NCI-H146 treated with DMSO at 0.1 percent for 48 hours (cell line): ENCODE data around the gene UNC5B.
A peak's percentile ranks its signal among the peaks of the same experiment; 100 is the strongest.

Experiments used
- DNase-seq: peaks from one replicate; lab custom pipeline; 2025; ENCODE audit not compliant: unreplicated experiment; lab: John Stamatoyannopoulos, UW

UNC5B gene

DNA sequence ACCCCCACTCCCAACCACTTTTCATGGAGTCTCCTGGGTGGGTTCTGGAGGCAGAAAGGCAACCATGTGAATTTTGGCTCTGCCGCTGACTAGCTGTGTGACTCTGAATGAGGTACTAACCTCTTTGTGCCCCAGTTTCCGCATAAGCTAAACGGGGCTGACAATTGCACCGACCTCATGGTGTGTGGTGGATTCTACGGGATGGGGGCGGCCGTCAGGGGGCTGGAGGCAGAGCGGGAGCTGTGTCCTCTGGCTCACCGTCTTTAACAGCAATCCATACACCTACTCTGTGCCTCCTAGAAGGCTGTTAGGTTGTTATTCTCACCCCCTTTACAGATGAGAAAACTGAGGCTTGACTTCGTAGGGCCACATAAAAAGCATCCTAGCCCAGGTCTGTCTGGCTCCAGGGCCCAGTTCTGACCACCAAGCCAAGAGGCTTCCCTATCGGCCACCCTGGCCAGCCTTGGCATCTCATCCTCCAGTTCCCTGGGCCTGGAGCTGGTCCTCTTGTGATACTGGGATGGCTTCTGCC is 102.4 kb downstream of the UNC5B start:
- no peak for DNase-seq

DNA sequence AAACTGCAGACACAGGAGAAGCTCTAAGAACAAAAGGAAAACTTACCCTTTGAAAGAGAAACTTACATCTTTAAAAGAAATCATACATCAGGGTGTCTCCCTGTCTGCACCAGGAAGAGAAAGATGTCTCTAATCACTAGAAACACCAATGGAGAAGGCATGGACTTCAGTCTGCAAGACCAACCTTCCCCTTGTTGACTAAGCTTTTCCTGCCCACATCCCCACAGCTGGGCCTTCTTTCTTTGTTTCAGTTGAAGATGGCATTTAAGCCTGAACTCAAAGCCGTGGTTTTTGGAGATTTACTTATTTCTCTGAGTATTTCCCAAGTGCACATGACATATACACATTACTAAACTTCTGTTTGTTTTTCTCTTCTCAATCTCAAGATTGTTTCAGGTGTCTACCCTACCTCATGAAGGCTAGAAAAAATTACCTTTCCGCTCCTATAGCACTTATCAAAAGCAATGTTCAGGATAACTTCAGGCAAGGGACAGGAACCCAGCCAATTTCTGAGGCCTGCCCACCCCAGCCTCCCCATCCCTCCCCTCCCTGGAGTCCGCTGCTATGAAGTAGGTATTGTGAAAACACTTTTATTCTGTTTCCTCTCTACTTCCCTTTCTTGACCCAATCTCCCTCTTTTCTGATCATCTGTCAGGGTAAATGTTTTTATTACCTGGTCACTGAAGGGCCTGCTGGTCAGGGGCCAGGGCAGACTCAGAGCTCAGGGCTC is 103.9 kb downstream of the UNC5B start:
- DNase-seq, result no peak

DNA sequence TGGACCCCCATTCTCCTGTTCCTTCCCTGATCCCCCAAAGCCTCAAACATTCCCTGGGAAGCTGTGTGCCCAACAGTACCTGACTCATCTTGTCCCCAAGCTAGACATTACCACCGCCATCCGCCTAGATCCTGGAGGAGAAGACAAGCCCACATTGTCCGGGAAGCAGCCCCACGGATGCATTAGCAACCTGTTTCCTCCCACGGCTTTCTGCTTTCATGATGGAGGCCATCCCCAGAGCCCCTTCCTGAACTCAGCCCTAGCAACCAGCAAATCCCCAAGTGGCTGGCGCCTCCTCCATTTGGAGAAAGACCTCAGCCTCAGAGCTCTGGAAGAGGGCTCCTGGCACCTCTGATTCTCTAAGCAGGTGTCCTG is 104.4 kb downstream of the UNC5B start:
- DNase-seq, result no peak

DNA sequence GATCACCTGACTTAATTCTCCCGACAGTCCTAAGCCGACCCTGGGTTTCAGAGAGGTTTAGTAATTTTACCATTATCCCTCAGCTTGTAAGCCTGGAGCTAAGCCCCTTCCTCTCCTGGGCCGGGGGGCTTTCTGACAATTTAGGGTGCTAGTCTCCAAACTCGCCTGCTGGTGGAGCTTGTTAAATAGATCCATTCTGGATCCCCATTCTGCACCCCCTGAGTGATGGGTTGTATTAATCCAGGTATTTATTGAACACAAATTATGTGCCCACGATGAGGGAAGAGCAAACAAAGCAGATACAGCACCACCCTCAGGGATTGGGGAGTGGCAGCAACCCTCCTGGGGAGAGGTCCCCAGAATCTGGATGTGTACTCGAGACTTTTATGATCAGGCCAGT is 105.4 kb downstream of the UNC5B start:
- no peak for DNase-seq

DNA sequence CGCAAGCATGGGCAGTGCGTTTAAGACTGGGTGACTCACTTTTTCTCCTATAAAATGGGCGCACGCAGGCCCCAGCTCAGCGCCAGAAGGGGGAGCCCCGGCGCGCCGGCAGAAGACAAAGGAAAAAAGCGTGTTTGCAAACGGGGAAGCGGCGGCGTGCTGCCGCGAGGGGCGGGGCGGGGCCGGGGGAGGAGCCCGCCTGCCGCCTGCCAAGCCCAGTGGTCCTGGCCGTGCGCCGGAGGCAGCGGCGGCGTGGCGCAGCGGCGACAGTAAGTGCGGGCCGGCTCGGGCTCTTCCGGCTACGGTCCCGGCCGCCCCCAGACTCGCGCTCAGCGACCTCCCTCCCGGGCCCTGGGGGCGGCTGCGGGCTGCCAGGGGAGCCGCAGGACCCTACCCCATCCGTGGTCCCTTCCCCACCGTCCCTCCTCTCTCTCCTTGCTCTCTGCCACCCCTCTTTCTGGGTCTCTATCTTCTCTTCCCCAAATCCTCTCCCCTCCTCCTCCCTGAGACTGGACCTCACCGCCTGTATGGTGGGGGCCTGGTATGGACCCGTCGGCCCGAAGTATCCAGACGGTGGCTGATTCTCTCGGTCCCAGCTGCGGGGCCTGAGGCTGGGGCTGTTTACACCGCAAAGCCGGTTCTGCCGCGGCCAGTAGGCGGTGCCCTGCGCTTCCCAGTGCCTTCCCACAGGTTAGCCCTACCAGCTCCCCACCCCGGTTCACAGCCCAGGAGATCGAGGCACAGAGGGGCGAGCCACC is 106.9 kb downstream of the UNC5B start, which contains the start of gene SLC29A3:
TSS of gene SLC29A3 (plus strand) at position 218 of the 758 bp plus-strand sequence. CDS start at position 269, 51 bp downstream.
- DNase-seq, result peak; percentile 66

DNA sequence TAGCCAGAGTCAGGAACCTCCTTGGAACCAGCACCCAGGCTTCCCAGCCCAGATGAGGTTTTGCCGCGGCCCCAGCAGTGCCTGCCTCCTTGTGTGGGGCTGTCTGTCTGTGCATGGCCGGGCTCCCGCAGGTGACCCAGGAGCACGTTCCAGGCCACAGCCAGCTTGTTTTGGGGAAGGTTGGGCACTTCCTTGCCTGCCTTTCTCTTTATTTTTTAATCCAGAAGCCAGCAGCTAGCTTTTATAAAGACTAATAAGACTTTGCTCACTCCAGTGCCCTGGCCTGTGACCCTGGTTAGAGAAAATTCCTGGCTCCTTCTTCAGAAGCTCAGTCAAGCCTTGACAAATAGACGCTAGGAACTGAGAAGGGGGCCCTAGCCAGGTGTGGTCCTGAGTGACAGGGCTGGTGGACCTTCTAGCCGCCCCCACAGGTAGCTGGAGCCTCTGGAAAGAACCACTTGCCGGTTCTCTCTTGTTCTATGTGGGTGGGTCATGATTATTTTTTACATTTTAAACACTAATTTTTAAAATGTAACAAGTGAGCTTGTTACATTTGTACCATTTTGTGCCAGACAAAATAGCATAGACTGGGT is 107.5 kb downstream of the UNC5B start:
- no peak for DNase-seq

DNA sequence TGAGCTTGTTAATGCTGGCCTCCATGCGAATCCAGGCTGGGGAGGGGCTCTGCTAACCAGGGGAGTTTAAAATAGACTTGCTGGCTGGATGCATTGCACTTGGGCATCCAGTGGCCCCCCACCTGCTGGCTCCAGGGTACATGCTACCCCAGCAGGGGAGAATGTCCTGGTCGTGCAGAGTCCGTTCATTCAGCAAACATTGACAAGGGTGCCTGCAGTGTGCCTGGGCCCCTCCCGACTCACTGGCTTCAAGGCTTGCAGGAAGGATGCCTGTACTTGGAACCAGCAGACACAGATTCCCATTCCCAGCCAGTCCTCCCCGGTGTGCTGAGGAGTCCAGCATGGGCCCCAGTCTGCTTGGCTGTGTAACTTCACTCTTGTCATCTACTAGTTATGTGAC is 108.2 kb downstream of the UNC5B start:
- DNase-seq, result no peak

DNA sequence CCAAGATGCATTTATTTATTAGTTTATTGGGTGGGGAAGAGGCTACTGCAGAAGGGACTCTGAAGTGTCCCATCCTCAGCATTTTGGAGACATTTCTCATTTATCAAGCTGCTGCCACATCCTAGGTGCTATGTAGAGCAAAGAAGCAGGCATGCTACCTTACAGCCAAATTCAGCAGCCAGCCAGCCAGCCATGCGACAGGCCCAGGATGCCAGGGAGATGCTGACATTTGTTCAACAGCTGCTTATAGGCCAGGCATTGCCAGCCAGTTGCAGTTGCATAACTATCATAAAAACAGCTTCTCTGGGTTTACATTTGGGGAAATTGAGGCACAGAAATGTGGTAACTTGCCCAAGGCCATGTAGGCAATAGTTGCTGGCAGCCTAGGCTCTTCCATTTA is 109.0 kb downstream of the UNC5B start:
- no peak for DNase-seq

DNA sequence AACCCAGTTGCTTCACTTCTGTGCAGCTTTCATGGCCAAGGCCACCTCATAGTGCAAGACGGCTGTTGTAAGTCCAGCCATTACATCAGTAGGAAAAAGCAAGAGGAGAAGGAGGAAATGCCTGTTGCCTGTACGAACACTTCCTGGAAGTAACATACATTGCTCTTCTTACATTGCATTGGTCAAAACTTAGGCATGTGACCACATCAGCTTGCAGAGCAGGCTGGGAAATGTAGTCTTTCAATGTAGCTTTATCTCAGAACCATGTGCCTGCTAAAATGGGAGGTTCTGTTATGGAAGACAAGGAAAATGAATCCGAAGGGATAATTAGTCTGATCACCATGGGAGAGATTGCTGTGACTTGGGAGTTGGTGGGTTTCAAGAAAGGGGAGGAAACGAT is 111.0 kb downstream of the UNC5B start:
- DNase-seq, result no peak

DNA sequence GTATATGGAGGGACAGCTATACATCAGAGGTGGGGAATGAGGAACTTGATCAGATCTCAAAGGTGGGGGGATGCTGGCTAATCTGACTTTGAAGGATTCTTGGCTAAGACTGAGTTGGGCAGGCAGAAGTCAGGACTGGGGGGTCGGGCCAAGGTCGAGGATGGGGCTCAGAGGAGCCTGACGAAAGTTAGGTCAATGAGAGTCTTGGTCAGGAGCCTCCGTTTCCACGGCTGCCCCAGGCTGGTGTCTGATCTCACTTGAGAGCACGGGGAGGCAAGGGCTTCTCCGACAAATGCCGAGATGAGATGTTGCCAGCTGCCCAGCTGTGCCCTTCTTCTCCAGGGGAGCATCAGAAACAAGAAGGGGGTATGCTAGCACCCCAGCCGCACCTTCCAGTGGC is 112.4 kb downstream of the UNC5B start:
- DNase-seq, result no peak

DNA sequence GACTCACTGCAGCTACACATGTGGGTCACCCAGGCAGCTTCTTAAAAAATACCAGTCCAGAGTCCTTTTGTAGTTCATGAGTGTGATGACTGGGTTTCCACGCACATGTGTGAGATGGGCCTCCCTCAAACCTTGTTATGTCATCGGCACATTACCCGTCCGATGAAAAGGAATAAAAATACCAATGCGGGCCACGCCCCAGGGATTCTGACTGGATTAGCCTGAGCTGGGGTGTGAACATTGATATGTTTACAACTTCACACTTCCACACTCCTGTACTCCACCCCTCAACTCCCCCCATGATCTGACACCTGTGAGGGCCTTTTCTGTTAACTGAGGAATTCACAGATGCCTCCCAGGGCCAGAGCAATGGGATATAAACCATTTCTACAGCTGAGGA is 112.9 kb downstream of the UNC5B start:
- DNase-seq, result no peak

DNA sequence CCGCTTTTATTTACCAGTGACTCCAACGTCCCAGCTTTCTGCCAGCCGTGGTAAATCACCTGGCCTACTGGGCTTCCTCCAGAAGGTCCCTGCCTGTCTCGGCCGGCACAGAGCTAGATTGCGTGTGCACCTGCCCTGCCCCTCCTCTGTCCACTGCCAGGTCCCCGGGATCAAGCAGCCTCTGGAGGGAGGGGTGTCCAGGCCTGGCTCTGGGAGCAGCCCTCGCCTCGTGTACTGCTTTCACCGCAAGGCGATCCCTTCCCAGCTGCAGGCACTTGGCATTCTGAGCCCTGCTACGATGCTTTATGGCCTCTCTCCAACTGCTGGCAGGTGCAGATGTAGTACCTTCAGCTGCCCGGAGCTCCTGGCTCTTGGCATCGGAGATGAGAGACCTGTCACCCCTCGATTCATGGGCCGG is 114.1 kb downstream of the UNC5B start:
- peak; percentile 75 for DNase-seq

DNA sequence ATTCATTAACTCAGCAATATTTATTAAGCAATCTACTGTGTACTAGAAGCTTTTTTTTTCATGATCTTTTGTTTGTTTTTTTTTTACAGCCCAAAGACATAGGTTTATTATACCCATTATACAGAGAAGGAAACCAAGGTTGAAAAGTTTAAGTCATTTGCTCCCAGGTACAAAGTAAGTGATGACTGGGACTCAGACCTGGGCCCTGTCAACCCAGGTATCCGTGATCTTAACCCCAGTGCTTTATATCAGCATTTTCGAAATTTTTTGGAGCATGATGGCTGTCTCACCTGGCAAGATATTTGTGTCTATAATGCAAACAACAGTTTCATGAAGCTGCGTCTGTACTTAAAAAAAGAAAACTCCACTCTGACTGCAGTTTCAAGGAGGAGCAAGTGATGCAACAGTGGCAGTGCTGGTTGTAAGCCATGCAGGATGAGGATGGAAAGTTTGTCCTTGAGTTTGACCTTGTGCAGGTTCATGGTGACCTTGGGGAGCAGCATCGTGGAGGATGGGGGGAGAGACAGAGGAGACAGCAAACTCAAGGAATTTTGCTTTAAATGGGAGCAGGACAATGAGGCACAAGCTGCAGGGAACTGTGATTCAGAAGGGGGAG is 118.5 kb downstream of the UNC5B start:
- DNase-seq, result no peak

DNA sequence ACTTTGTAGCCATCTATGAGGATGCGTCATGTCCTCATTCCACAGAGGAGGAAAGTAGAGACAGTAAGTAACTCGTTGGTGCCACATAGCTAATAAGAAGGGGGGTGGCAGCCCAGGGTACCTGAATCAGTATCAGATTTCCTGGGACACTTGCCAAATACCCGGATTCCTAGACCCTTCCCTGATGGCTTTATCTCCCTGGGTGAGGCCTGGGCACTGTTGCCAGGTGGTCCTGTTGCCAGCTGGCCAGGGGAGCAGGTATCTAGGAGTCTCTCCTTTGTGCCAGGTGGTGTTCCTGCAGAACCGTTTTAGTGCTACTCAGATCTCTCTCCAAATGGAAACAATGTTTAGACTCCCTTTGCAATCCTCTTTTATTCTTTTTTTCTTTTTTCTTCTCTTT is 119.4 kb downstream of the UNC5B start:
- no peak for DNase-seq

DNA sequence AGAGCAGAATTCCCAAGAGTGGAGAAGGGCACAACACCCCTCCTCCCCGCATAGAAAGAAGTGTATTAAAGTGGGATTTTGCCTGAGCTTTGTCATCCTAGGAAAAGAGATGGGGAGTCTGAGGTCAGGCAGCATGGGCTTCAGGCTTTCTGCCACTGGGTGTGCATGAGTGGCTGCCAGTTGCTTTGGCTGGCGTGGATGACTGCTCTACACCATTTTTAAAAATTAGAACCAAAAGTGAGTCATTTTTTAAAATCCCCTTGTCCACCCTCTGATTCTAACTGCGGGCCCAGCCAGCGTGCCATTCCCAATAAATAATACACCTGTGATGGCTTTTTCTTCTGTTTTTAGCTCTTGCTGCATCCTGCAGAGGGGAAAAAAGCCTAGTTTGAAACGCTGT is 120.1 kb downstream of the UNC5B start:
- DNase-seq, result no peak

DNA sequence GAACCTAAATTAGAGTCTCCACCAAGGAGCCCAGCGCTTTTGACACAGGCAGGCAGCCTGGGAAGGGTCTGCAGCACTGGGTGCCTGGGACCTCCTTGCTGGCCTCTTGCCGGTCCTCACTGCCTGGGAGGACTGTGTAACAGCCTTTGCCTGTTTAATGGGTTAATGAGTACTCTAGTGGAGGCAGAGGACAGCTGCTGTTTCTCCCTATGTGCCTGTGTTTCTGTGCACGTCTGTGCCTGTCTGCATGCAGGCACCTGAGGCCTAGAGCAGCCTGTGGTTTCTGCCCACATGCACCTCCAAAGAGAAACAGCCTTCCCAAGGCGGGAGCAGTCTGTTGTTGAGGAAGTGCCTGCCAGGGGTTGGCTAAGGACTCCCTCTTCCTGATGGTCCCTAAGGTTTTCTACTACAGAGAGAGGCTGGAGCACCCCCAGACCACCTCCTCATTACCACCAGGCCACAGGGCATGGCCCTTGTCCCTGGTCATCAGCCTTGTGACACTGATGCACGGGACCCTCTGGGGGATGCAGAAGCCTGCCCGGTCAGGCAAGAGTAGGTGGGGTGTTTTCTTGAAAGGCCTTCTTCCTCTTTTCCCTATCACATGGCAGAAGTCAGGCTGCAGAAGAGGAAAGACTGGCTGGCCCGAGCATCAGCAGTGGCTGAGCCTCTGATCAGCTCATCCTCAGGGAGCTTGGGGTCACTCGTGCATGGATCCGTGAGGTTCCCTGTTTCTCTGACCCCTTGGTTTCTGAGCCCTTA is 120.9 kb downstream of the UNC5B start:
- no peak for DNase-seq

DNA sequence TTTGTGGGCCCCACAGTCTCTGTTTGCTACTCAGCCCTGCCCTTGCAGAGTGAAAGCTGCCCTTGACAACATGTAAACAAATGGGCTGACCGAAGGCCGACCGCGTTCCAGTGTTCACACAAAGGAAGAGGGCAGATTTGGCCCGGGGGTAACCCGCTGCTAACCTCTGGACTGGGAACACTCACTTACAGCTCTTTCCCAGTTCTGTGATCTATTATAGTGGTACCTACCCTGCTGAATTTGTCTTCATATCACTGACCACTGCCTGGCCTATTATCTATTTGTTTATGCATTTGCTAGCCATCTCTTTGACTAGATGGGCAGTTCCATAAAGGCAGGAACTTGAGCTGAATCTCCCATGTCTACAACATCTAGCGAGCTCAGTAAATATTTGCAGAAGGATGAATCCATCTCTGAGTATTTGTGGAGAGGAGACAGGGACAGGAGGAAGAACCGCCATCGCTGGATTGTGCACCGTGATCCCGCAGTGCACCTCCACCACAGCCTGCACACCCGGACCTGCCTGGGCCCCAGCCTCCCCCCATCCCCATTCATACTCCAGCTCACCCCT is 121.9 kb downstream of the UNC5B start:
- DNase-seq, result peak; percentile 73

DNA sequence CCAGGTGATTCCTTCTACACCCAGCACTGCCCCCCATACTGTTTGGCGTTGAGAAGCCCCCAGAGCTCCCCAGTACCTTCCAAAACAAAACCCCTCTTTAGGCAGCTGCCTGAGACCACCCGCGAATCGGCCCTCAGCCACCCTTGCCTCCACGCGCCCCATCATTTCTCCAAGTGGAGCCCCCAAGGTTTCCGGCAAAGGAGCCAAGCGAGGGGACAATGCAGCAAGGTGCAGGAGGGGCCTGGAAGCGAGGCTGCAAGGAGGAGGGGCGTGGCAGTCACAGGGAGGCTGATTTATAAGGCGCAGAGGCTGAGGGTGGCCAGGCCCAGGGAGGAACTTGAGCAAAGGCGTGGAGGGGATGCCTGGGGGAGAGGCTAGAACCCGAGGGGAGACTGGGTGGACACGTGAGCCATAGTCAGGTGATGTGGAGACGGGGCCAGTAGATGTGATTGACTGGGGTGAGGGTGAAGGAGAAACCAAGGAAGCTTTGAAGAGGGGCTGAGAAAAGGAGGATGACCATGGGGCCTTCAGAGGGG is 122.9 kb downstream of the UNC5B start:
- DNase-seq, result no peak

DNA sequence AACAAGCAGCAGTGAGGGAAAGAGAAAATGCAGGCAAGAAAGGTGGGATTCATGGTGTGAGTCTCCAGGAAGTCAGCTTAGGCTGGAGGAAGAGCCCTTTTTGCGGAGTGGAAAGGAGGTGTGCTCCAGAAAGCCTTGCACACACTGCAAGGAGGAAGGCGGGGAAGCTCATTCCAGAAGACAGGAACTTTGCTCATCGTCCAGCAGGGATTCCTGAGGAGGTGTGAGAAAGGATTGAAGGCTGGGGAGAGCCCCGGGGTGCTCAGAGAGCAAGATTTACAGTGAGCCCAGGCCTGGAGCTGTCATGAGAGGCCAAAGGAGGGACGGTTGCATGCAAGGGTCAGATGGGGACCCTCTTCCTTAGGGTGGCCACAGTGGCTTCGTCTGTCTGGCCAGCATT is 124.3 kb downstream of the UNC5B start:
- no peak for DNase-seq

DNA sequence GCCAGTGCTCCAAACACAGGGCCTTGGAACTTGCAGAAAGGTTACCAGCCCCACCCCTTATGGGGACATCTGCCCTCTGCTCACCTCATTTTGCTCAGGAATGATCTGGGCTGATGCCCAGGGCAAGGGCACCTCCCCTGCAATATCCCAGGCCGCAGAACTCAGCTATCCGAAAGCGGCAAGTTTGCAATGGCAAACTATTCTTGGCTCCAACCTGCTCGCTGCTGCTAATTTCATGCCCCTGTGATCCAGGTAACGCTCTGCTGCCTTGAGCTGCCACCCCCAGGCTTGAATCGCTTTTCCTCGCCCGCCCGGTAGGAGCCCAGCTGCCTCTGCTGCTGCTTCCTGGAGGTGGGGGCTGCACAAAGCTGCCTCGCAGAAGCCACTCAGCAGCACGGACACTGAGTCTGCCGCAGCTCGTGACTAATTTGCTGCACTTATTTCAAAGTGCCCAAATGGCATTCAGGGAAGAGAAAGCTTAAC is 124.9 kb downstream of the UNC5B start:
- no peak for DNase-seq
